ENCODE measurements around the gene PTMA.

Gene PTMA

GRCh38 chr2:231672617-231673347 is 35.5 kb upstream of the PTMA start:
- TF ChIP-seq POLR2AphosphoS5 (IDR thresholded peaks at IDR 0.05; ENCODE audit: low read depth, low read length) (no peak), FOXP2 (optimal IDR thresholded peaks at IDR 0.05; ENCODE audit: borderline replicate concordance, extremely low read depth, extremely low read length, insufficient read depth) (no peak), REST (IDR thresholded peaks at IDR 0.05; ENCODE audit: insufficient read depth in 1 of 2, low read depth in 2 of 2, low read length in 2 of 2) (no peak), TAF1 (IDR thresholded peaks at IDR 0.05; ENCODE audit: borderline replicate concordance, insufficient read depth, low read length) (no peak), SIN3A (IDR thresholded peaks at IDR 0.05; ENCODE audit: borderline replicate concordance, insufficient read depth, low read length) (no peak)

GRCh38 chr2:231673348-231673770 is 35.0 kb upstream of the PTMA start:
- TF ChIP-seq REST (IDR thresholded peaks at IDR 0.05; ENCODE audit: insufficient read depth in 1 of 2, low read depth in 2 of 2, low read length in 2 of 2): no peak
- TF ChIP-seq TAF1 (IDR thresholded peaks at IDR 0.05; ENCODE audit: borderline replicate concordance, insufficient read depth, low read length): no peak
- TF ChIP-seq FOXP2 (optimal IDR thresholded peaks at IDR 0.05; ENCODE audit: borderline replicate concordance, extremely low read depth, extremely low read length, insufficient read depth): no peak
- no peak for TF ChIP-seq POLR2AphosphoS5 (IDR thresholded peaks at IDR 0.05; ENCODE audit: low read depth, low read length)
- TF ChIP-seq SIN3A (IDR thresholded peaks at IDR 0.05; ENCODE audit: borderline replicate concordance, insufficient read depth, low read length): no peak

GRCh38 chr2:231674587-231675338 is 33.6 kb upstream of the PTMA start:
- TF ChIP-seq TAF1 (IDR thresholded peaks at IDR 0.05; ENCODE audit: borderline replicate concordance, insufficient read depth, low read length) (no peak), REST (IDR thresholded peaks at IDR 0.05; ENCODE audit: insufficient read depth in 1 of 2, low read depth in 2 of 2, low read length in 2 of 2) (no peak), FOXP2 (optimal IDR thresholded peaks at IDR 0.05; ENCODE audit: borderline replicate concordance, extremely low read depth, extremely low read length, insufficient read depth) (no peak), POLR2AphosphoS5 (IDR thresholded peaks at IDR 0.05; ENCODE audit: low read depth, low read length) (no peak), SIN3A (IDR thresholded peaks at IDR 0.05; ENCODE audit: borderline replicate concordance, insufficient read depth, low read length) (no peak)

GRCh38 chr2:231676243-231676642 is 32.1 kb upstream of the PTMA start:
- TF ChIP-seq SIN3A (IDR thresholded peaks at IDR 0.05; ENCODE audit: borderline replicate concordance, insufficient read depth, low read length): no peak
- no peak for TF ChIP-seq FOXP2 (optimal IDR thresholded peaks at IDR 0.05; ENCODE audit: borderline replicate concordance, extremely low read depth, extremely low read length, insufficient read depth)
- no peak for TF ChIP-seq TAF1 (IDR thresholded peaks at IDR 0.05; ENCODE audit: borderline replicate concordance, insufficient read depth, low read length)
- no peak for TF ChIP-seq REST (IDR thresholded peaks at IDR 0.05; ENCODE audit: insufficient read depth in 1 of 2, low read depth in 2 of 2, low read length in 2 of 2)
- no peak for TF ChIP-seq POLR2AphosphoS5 (IDR thresholded peaks at IDR 0.05; ENCODE audit: low read depth, low read length)
